Embryonic facial prominence (tissue), 1 donor: Measurements from ENCODE around the gene CAPN3.

Experiments
- DNase-seq: peaks from one replicate; pipeline ENCODE4 v3.0.0-alpha.2; 2016; ENCODE audit errors: extremely low spot score

CAPN3 gene

GRCh38 chr15:42356851-42357250 lies 2.5 kb upstream of the CAPN3 start:
- DNase-seq: no peak

GRCh38 chr15:42358141-42358540 lies 1.2 kb upstream of the CAPN3 start:
- no peak for DNase-seq

- no peak for DNase-seq
Observed at GRCh38 chr15:42359985-42360384, 684 bp downstream of the CAPN3 start.

- no peak for DNase-seq
Observed at GRCh38 chr15:42360535-42361112, 1.3 kb downstream of the CAPN3 start.

- DNase-seq: no peak
Observed at GRCh38 chr15:42363487-42363886, 4.2 kb downstream of the CAPN3 start.

GRCh38 chr15:42363942-42364341 lies 4.6 kb downstream of the CAPN3 start:
- DNase-seq: no peak

- no peak for DNase-seq
Observed at GRCh38 chr15:42364529-42364928, 5.2 kb downstream of the CAPN3 start.

GRCh38 chr15:42365921-42366550 lies 6.7 kb downstream of the CAPN3 start:
- DNase-seq: no peak

- no peak for DNase-seq
Observed at GRCh38 chr15:42367041-42367440, 7.7 kb downstream of the CAPN3 start.

- DNase-seq: no peak
Observed at GRCh38 chr15:42368096-42368495, 8.8 kb downstream of the CAPN3 start.

GRCh38 chr15:42371096-42371495 lies 11.8 kb downstream of the CAPN3 start:
- no peak for DNase-seq

- DNase-seq: no peak
Observed at GRCh38 chr15:42373274-42373673, 14.0 kb downstream of the CAPN3 start.

GRCh38 chr15:42373936-42374335 lies 14.6 kb downstream of the CAPN3 start:
- DNase-seq: no peak

GRCh38 chr15:42374810-42375209 lies 15.5 kb downstream of the CAPN3 start:
- DNase-seq: no peak

GRCh38 chr15:42375252-42375651 lies 16.0 kb downstream of the CAPN3 start:
- DNase-seq: no peak

GRCh38 chr15:42375941-42376340 lies 16.6 kb downstream of the CAPN3 start:
- no peak for DNase-seq

GRCh38 chr15:42378011-42378410 lies 18.7 kb downstream of the CAPN3 start:
- DNase-seq: no peak

GRCh38 chr15:42384597-42384996 lies 25.3 kb downstream of the CAPN3 start:
- no peak for DNase-seq

- no peak for DNase-seq
Observed at GRCh38 chr15:42385206-42385979, 26.1 kb downstream of the CAPN3 start.

- no peak for DNase-seq
Observed at GRCh38 chr15:42385980-42386700, 26.8 kb downstream of the CAPN3 start.

- no peak for DNase-seq
Observed at GRCh38 chr15:42387603-42388002, 28.3 kb downstream of the CAPN3 start.

GRCh38 chr15:42392309-42393024 lies 33.2 kb downstream of the CAPN3 start:
- no peak for DNase-seq
